ENCODE measurements around the gene FBXL7.
A peak's percentile ranks its signal among the peaks of the same experiment; 100 is the strongest.

Gene FBXL7

DNA sequence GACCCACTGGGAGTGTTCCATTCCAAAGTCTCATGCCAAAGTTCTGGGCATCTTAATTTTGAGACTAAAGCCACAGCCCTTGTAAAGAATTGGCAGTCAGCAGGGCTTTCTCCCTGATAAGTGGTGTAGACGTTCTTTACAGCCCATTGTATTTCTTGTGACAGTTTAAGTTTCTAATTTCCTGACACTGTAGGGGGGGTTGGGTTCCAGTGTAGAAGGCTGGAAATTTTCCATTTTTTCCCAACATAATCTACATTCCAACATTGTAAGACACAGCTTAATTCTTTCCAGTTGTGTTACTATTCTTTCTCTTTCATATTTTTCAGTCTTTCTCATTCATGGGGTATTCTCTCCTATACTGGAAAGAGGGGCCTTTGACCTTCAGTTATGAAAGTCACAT, 121.1 kb downstream of the FBXL7 start:
- no peak for DNase-seq

GRCh38 chr5:15623794-15624193, 123.8 kb downstream of the FBXL7 start:
- DNase-seq = no peak

GRCh38 chr5:15627109-15627508, 127.1 kb downstream of the FBXL7 start:
- DNase-seq = no peak

DNA sequence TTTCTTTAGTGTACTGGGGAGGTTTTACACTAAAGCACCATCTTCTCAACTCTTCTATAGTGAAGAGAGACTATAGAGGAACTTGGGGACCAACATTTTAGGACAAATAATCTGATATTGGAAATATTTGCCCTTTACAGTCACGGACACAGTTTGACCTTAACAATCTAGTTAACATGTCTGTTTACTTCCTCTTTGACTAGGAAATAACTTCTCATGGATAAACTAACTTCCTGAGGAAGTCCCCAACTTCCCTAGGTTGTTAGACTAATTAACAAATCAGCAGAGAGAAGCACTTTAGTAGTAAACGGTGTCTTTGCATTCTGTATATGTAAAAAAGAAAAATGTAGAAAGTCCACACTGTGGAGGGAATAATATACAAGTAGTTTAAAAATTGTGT, 127.7 kb downstream of the FBXL7 start:
- no peak for DNase-seq

DNA sequence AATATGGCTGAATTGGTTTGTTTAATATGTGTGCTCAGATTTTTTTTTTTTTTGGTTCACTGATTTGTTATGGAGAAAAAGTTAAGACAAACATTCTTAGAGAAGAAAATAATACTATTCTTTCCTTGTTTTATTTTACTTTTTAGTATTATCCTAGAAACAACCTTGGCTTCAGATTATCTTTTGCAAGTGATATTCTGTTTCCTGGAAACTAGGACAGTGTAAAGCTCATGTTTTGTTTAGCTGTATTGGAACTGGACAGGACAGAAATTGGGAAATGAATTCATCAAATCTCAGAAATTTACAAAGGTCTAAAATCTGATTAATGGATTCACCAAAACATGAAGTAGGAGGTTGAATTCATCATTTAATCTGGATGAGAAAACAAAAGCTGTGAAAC, 130.5 kb downstream of the FBXL7 start:
- no peak for DNase-seq

DNA sequence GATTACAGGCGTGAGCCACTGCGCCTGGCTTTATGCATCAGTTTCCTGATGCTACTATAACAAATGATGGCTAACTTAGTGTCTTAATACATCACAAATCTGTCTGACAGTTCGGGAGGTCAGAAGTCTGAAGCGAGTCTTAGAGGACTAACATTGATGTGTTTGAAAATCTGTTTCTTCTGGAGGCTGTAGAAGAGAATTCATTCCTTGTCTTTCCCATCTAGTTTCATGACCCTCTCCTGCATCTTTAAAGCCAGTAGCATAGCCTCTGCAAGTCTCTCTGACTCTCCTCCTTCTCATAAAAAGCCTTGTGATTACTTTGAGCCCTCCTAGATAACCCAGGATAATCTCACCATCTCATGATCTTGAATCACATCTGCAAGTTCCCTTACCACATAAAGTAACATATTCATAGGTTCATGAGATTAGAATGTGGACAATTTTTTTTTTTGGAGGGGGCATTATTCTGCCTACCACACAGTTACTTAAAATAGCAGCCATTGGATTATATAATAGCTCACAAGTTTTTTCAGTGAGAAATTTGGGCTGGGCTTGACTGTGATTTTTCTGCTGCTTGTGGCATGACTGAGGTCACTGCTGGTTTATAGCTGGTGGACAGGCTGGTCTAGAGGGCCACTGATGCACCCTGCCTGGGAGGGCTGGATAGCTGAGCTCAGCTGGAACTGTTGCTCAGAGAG, 134.8 kb downstream of the FBXL7 start:
- peak; percentile 0 for DNase-seq

DNA sequence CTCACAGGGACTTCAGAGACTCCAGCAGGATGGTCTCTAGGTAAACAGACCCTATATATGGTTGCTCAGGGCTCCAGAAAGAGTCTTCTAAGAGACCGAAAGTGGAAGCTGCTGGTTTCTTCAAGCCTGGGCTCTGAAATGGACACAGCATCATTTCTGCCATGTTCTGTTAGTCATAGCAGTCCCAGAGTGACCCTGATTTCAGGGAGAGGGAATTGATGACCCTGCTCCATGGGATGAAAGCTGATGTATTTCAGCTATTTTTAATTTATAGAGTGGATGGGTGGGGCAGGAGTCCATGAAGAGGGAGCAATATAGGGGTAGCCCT, 135.3 kb downstream of the FBXL7 start:
- no peak for DNase-seq

- DNase-seq = no peak
Measured at GRCh38 chr5:15637345-15637744, 137.4 kb downstream of the FBXL7 start.

- peak; percentile 78 for DNase-seq
Measured at GRCh38 chr5:15637886-15638285, 137.9 kb downstream of the FBXL7 start.

DNA sequence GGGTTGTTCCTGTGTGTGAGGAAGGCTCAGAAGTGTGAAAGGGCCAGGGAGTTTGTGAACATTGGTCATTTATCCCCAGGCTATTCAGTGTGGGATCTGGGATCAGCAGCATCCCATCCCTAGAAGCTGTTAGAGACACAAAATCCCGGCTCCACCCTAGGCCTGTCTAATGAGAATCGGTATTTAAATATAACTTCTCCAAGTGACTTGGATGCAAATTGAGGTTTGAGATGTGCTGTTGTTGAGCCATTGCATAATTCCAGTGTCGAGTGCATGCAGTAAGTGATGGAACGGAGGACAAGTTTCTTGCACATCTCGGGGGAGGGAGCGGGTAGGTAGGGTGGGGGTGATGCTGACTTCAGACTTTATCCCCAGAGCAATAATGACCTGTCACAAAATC, 138.3 kb downstream of the FBXL7 start:
- DNase-seq = no peak

DNA sequence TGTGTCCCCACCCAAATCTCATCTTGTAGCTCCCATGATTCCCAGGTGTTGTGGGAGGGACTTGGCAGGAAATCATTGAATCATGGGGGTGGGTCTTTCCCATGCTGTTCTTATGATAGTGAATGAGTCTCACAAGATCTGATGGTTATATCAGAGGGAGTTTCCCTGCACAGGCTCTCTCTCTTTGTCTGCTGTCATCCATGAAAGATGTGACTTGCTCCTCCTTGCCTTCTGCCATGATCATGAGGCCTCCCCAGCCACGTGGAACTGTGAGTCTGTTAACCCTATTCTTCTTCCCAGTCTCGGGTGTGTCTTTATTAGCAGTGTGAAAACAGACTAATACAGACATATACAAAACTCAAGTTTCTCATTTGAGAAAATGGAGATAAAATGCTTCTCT, 139.3 kb downstream of the FBXL7 start:
- DNase-seq = no peak

- DNase-seq = no peak
Measured at GRCh38 chr5:15640116-15640515, 140.1 kb downstream of the FBXL7 start.

DNA sequence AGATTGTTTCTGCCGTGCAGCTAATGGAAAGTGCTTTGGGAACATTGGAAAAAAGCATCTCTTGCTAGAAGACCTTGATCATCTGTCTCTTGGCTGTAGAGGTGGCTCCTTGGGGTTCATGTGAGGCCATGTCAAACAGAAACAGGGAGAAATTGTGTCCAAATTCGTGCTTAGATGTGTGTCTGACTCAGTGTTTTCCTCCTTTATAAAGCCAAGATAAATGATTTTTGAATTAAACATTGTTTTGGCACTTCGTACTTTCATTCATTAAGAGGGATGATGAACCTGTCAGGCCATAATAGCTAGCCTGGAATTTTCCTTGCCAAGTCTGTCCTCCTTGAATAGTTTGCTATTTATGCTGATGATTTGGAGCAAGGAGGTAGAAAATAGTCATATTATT, 143.8 kb downstream of the FBXL7 start:
- no peak for DNase-seq

DNA sequence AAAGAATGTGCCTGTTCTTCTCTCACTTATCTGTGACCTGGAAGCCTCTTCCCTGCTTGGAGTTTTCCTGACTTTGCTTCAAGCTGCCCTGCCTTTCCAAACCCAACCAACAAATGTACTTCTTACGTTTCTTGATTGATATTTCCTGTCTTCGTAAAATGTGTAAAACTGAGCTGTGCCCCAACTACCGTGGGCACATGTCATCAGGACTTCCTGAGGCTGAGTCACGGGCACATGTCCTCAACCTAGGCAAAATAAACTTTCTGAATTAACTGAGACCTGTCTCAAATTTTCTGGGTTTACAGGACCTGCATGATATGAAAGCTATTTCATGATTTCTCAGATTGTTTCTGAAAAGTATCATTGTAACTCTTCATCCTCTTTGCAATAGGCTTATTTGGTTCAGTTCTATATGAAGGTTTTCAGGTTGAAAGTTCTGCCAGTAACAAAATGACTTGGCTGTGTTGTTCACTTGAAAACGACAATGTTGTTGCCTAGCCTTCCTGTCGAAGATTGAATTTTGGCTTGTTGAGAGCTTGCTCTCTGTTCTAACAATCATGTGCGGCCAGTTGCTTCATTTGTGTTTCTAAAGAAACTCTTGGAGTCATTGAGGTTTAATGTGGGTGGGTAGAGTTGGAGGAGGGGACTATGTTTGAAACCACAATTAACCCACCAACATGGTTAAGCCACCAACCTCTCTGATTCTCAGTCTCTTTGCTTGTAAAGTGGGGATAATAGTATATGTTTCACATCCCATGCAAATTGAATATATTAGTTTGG, 145.6 kb downstream of the FBXL7 start:
- no peak for DNase-seq

- DNase-seq = no peak
Measured at GRCh38 chr5:15646371-15646770, 146.4 kb downstream of the FBXL7 start.

DNA sequence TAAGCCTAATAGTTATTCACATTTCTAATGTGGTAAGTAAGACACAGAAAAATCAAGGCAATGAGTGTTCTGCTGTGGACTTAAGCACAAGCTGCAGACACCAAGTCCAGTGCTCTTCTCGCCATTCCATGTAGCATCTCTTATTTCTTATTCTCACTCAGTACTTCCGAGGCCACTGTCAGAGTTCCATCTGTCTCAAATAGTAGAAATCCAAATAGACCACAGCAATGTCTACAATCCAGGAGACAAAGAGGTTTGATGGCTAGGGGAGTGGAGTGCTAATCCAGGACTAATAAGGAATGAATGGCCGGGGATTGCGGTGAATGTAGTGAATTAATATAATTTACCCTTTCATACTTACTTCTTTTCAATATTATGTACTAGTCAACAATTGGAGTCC, 147.3 kb downstream of the FBXL7 start:
- no peak for DNase-seq

- no peak for DNase-seq
Measured at GRCh38 chr5:15650266-15650665, 150.3 kb downstream of the FBXL7 start.

DNA sequence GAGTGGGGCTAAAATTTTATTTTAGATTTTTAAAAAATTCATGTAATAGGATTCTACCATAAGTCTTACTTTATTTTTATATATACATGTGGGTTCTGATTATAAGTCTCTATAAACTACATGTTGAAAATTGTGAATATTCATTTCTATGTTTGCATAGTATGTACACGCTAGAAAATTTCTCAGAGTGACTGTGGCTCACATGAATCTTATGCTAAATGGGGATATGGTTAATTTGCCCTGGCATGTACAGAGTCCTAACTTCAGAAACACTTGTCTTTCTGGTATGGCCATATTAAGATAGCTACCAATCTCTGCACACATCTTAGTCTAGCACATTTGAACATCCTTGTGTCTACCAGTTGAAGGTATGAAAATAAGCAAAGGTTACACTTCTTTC, 154.8 kb downstream of the FBXL7 start:
- DNase-seq = no peak

GRCh38 chr5:15655683-15656082, 155.7 kb downstream of the FBXL7 start:
- no peak for DNase-seq

DNA sequence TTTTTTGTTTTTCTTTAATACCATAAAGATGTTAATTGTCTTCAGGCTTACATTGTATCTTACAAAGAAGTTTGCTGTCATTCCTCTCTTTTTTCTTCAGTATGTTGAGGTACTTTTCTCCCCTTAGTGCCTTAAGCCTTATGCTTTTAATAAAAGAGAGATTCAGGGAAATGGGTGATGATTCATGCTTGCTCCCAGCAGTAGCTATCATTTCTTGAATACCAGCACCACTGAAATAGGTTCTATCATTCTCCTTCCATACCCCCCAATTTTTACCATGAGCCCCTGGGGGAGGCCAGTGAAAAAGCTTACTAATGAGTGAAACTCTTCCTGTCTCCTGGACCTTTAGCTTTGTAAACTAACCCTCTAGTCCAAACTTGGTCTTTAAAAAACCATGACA, 165.0 kb downstream of the FBXL7 start:
- DNase-seq = no peak

DNA sequence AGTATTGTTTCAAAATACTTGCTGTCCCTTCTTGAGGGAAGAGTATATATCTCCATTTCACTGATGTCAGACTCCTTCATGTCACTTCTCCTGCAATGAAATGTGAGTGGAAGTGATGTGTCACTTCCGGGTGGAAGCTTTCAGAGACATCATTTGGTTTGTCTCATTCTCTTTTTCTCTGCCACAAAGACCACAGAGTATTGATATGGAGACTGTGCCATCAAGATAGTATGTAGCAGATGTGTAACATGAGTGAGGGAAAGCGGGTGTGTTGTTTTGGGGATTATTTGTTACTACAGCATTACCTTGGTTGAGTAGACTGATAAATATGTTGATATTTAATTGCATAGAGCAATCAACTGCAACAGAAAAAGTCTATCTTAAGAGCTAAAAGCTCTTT, 169.8 kb downstream of the FBXL7 start:
- DNase-seq = no peak

- DNase-seq = no peak
Measured at GRCh38 chr5:15674716-15675115, 174.7 kb downstream of the FBXL7 start.

- no peak for DNase-seq
Measured at GRCh38 chr5:15676591-15676990, 176.6 kb downstream of the FBXL7 start.

- no peak for DNase-seq
Measured at GRCh38 chr5:15679161-15679560, 179.2 kb downstream of the FBXL7 start.

- no peak for DNase-seq
Measured at GRCh38 chr5:15680455-15680854, 180.5 kb downstream of the FBXL7 start.
